GM13976 (cell line): ENCODE data around the gene FMO2.
"Not testable (repeated sequence)": the region's sequence is repeated elsewhere in the genome, so short reads cannot be mapped to it uniquely, and the experiment has no call there.

ENCODE experiments used
- DNase-seq: peaks from one replicate; pipeline ENCODE4 v3.0.0; 2012; ENCODE audit warnings: low spot score
- CTCF ChIP-seq: IDR thresholded peaks from 2 replicates; pipeline ENCODE4 v1.5.1; 2012; ENCODE audit warnings: borderline replicate concordance, mild to moderate bottlenecking; ENCODE audit not compliant: insufficient read depth; ENCODE audit errors: extremely low read depth, missing control alignments, control extremely low read depth
- in situ Hi-C: fragments of 300-500 bp; cut with MboI; formaldehyde crosslinking; loops from one replicate; pipeline ENCODE4 v1.12.0; 2022; ENCODE audit warnings: low sequenced_read_pairs, mixed read lengths, inconsistent platforms; ENCODE audit not compliant: unreplicated experiment

The FMO2 gene

GRCh38 chr1:171221665-171222591 lies 36.8 kb downstream of the FMO2 start:
- no peak for TF ChIP-seq CTCF
- no peak for DNase-seq
- in situ Hi-C loops, result no loop called here

- TF ChIP-seq CTCF, result no peak
- in situ Hi-C loops, result no loop called here
- no peak for DNase-seq
Observed at GRCh38 chr1:171222936-171223335, 37.8 kb downstream of the FMO2 start.

- in situ Hi-C loops, result not testable (repeated sequence)
Observed at GRCh38 chr1:171224257-171224656, 39.2 kb downstream of the FMO2 start.

GRCh38 chr1:171226747-171227370 lies 41.8 kb downstream of the FMO2 start:
- in situ Hi-C loops, result no loop called here
- peak; percentile 59 for TF ChIP-seq CTCF
- peak; percentile 55 for DNase-seq

More at GRCh38 chr1:171224257-171224656, 39.2 kb downstream of the FMO2 start:
- not testable (repeated sequence) for DNase-seq

- TF ChIP-seq CTCF, result no peak
- in situ Hi-C loops, result no loop called here
- DNase-seq, result no peak
Observed at GRCh38 chr1:171231326-171231725, 46.2 kb downstream of the FMO2 start.

GRCh38 chr1:171233183-171233582 lies 48.1 kb downstream of the FMO2 start:
- no peak for TF ChIP-seq CTCF

GRCh38 chr1:171236231-171236630 lies 51.1 kb downstream of the FMO2 start:
- DNase-seq, in situ Hi-C loops: not testable (repeated sequence)

More at GRCh38 chr1:171233183-171233582, 48.1 kb downstream of the FMO2 start:
- in situ Hi-C loops, result no loop called here
- DNase-seq, result no peak
